GM19395 (cell line): ENCODE results near the gene ARRDC5.
"Not testable (repeated sequence)": the region's sequence is repeated elsewhere in the genome, so short reads cannot be mapped to it uniquely, and the experiment has no call there.

Experiments used
- ATAC-seq: cut with Tn5 transposase; IDR thresholded peaks from one replicate; pipeline ENCODE4 v1.9.1; 2021; ENCODE audit warnings: mild to moderate bottlenecking, moderate library complexity; ENCODE audit not compliant: unreplicated experiment

The ARRDC5 gene

DNA sequence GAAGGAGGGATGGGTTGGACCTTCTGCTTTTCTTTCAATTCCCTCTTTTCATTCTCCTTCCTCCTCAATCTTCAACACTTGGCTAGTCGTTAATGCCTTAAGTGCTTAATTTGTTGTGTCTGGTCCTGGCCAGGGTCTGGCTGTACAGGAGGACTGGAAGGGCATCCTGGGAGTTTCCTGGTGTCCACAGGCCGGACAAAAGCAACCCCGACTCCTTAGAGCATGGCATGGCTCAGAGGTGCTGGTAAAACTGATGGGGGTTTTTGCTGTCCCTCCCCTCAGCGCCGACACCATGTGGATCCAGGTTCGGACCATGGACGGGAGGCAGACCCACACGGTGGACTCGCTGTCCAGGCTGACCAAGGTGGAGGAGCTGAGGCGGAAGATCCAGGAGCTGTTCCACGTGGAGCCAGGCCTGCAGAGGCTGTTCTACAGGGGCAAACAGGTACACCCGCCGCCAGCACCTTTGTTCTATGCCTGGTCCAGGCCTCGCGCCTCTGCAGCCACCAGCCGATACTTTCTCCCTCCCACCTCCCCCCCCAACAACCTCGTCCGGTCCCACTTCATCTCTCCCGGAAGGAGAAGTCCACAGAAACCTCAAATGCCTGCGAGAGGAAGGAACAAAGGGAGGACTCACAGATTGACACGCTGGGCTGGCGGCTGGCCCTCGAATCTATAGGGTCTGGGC is 8.0 kb upstream of the ARRDC5 start:
- no peak for ATAC-seq

- ATAC-seq: peak; percentile 59
Observed at GRCh38 chr19:4909897-4910593, 7.3 kb upstream of the ARRDC5 start.

- ATAC-seq: peak; percentile 12
Observed at GRCh38 chr19:4909156-4909896, 6.6 kb upstream of the ARRDC5 start, which contains the start of gene UHRF1. TSS of gene UHRF1 (plus strand) at chr19:4909501. CDS start at chr19:4910886, 1,385 bp downstream.

DNA sequence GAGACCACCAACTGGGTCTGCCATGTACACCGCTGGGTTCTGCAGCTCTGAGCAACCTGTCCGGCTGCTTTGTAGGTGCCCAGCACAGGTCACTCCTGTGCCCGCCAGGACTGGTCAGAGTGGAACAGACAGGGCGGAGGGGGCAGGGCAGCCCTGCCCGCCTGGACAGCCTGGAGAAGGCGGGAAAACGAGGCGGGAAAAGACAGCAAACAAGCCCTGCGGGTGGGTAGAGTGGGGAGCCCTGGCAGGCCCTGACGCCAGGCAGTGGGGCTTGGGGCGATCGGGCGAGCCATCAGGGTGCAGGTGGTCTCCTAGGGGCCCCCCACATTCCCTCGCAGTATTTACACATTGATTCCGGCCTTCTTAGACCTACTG is 6.1 kb upstream of the ARRDC5 start:
- no peak for ATAC-seq

GRCh38 chr19:4908360-4908759 is 5.7 kb upstream of the ARRDC5 start:
- ATAC-seq: no peak

DNA sequence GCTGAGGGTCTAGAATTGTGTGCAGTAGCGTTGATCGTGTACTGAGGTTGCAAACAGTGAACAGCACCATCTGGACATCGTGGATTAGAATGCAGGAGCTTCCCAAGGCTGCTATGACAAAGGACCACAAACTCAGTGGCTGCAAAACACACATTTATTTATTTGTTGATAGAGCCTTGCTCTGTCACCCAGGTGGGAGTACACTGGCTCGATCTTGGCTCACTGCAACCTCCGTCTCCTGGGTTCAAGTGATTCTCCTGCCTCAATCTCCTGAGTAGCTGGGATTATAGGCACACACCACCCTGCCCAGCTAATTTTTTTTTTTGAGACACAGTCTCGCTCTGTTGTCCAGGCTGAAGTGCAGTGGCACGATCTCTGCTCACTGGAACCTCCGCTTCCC is 4.3 kb upstream of the ARRDC5 start:
- no peak for ATAC-seq

- ATAC-seq: no peak
Observed at GRCh38 chr19:4904481-4904880, 1.8 kb upstream of the ARRDC5 start.

DNA sequence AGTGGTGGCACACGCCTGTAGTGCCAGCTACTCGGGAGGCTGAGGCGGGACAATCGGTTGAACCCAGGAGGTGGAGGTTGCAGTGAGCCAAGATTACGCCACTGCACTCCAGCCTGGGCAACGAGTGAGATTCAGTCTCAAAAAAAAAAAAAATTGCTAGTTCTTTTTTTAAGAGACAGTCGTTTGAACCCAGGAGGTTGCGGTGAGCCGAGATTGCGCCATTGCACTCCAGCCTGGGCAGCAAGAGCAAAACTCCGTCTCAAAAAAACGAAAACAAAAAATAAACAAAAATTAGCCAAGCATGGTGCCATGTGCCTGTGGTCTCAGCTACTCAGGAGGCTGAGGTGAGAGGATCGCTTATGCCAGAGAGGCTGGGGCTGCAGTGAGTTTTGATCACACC is 1.8 kb downstream of the ARRDC5 start:
- not testable (repeated sequence) for ATAC-seq

DNA sequence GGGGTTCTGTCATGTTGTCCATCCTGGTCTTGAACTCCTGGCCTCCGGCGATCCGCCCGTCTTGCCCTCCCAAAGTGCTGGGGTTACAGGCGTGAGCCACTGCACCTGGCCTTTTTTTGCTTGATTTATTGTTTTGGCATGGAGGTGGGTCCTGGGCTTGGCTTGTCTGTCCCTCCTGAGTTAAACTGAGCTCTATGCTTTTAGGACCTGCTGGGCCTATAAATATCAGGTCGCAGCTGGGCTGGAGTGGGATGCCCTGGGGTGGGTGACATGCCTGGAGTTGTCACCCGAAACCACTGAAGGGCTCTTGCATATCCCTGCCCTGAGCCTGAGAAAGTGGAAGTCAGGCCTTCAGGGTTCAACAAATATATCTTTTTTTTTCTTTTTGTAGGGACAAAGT is 5.5 kb downstream of the ARRDC5 start:
- ATAC-seq: no peak

- no peak for ATAC-seq
Observed at GRCh38 chr19:4896372-4896771, 6.3 kb downstream of the ARRDC5 start.

- not testable (repeated sequence) for ATAC-seq
Observed at GRCh38 chr19:4892962-4893361, 9.7 kb downstream of the ARRDC5 start.

GRCh38 chr19:4891066-4891465 is 11.6 kb downstream of the ARRDC5 start:
- no peak for ATAC-seq

DNA sequence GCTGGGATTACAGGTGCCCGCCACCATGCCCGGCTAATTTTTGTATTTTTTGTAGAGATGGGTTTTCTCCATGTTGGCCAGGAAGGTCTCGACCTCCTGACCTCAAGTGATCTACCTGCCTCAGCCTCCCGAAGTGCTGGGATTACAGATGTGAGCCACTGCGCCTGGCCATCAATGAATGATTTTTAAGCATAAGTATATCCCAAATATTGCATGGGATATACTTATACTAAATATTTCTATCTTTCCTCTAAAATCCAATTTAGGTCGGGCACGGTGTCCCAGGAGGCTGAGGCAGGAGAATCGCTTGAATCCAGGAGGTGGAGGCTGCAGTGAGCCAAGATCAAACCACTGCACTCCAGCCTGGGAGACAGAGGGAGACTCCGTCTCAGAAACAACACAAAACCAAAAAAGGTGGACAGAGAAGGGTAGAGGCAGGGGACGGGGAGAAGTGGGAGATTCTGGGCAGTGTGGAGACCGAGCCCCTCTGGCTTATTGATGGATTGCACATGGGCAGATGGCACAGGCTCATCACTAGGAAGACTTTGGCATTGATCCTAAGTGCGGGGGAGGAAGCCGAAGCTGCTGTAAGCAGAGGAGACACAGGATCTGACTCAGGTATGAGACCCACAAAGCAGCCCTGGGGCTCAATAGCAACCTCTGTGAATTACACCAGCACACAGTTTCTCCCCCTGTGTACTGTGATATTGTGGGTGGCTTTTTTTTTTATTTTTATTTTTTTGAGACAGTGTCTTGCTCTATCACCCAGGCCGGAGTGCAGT is 13.5 kb downstream of the ARRDC5 start:
- no peak for ATAC-seq

- not testable (repeated sequence) for ATAC-seq
Observed at GRCh38 chr19:4887803-4888202, 14.9 kb downstream of the ARRDC5 start.

DNA sequence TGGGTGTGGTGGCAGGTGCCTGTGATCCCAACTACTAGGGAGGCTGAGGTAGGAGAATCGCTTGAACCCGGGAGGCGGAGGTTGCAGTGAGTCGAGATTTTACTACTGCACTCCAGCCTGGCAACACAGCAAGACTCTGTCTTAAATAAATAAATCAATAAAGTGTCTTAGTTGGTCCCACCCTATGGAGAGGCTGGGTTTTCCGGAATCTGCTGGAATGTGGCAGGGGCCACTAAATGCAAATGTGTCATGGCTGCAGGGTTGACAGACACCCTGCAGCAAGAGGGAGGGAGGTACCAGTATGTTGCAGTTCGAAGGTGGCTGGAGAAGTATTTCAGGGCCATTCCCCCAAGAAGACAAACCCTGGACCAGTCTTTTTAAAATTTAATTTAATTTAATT is 17.7 kb downstream of the ARRDC5 start:
- not testable (repeated sequence) for ATAC-seq

- ATAC-seq: not testable (repeated sequence)
Observed at GRCh38 chr19:4882874-4883273, 19.8 kb downstream of the ARRDC5 start.

- no peak for ATAC-seq
Observed at GRCh38 chr19:4879041-4879440, 23.7 kb downstream of the ARRDC5 start.

- no peak for ATAC-seq
Observed at GRCh38 chr19:4878491-4878968, 24.2 kb downstream of the ARRDC5 start.

GRCh38 chr19:4877753-4878490 is 24.8 kb downstream of the ARRDC5 start:
- ATAC-seq: no peak

DNA sequence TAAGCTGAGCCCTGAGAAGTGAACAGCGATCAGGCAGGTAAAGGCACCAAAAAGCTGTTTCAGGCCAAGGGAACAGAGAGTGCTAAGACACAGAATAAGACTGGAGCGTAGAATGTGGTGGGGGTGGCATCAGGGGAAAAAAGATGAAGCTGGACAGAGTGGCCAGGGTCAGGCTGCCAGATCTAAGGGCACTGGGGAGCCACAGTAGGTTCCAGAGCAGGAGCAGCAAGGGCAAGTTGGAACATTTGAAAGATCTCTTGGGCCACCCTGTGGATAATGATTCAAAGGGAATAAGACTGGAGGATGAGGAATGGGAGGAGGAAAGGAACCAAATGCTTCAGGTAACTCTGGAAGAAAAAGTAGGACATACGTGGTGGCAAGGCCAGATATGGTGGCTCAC is 28.8 kb downstream of the ARRDC5 start:
- ATAC-seq: no peak
